Esophagus squamous epithelium (tissue), 5 donors: ENCODE results near the gene SOS1. TPM values are rescaled to one million over a fixed set of nuclear protein-coding genes. Genes with fewer than 3 reads are reported as not detected.
"Not testable (repeated sequence)": the region's sequence is repeated elsewhere in the genome, so short reads cannot be mapped to it uniquely, and the experiment has no call there.

ENCODE experiments used
- DNase-seq: peaks from one replicate; lab custom pipeline; 2025; lab: John Stamatoyannopoulos, UW
- H3K27ac ChIP-seq, 4 donors: fragments of 200-600 bp; sonication (generic); one replicate each; pipeline ENCODE4 v1.5.1; 2016 to 2019; ENCODE audit warnings: mild to moderate bottlenecking in 1 of 4
- H3K27me3 ChIP-seq, 4 donors: fragments of 200-600 bp; sonication (generic); 1 replicate in 3 of 4; 2 replicates in 1 of 4; pipeline versions ENCODE4 v1.5.1 to v1.6.0; 2017 to 2021; ENCODE audit warnings: antibody characterized with exemption in 1 of 4
- H3K36me3 ChIP-seq, 3 donors: fragments of 200-600 bp; sonication (generic); one replicate each; pipeline ENCODE4 v1.5.1; 2016 to 2019
- H3K4me1 ChIP-seq, 3 donors: fragments of 200-600 bp; sonication (generic); one replicate each; pipeline ENCODE4 v1.5.1; 2017 to 2019
- H3K4me3 ChIP-seq, 4 donors: fragments of 200-600 bp; sonication (generic); 1 replicate in 3 of 4; 2 replicates in 1 of 4; pipeline ENCODE4 v1.5.1; 2016 to 2019; ENCODE audit warnings: mild to moderate bottlenecking in 2 of 4, moderate library complexity in 1 of 4
- H3K9me3 ChIP-seq, 3 donors: fragments of 200-600 bp; sonication (generic); one replicate each; pipeline ENCODE4 v1.5.1; 2016 to 2019
- POLR2A ChIP-seq, 4 donors: fragments of 450-650 bp; IDR thresholded peaks; one replicate each; pipeline ENCODE4 v1.6.1; 2017; ENCODE audit warnings: antibody characterized with exemption in 4 of 4, mild to moderate bottlenecking in 4 of 4, moderate library complexity in 3 of 4
- WGBS, 2 donors: methylation state at CpG; one replicate each; pipeline ENCODE4 v1.1.5; 2018; 5-methylcytosine and 5-hydroxymethylcytosine counted together
- intact Hi-C: fragments of 100-400 bp; cut with DNase I; formaldehyde crosslinking; loops from one replicate; pipeline ENCODE4 v1.15.0; 2022
- total RNA-seq, 4 donors: library from RNA; depleted of rRNA; stranded (reverse); fragments of >200 nt; gene quantifications; one replicate each; pipeline ENCODE4 v1.1.0, GENCODE V29; 2016
- TF ChIP-seq, protein P1 (sequence below), 6 experiments: fragments of 450-650 bp in 4 of 6; fragments of 200-600 bp in 2 of 6; sonication (generic) in 2 of 6; IDR thresholded peaks; one replicate each; pipeline ENCODE4 v1.5.1; 2016 to 2019; ENCODE audit warnings: antibody characterized with exemption in 6 of 6, mild to moderate bottlenecking in 4 of 6, moderate library complexity in 4 of 6
- donor health status: DM: yes; HTN: yes; CAD: no.

Gene SOS1
- total RNA-seq, 4 donors from 2014 or later, result 15.1 to 48.2 (median 27.8) TPM

- no peaks in the 10 kb centered on the region for H3K9me3 ChIP-seq
Observed at GRCh38 chr2:38937548-38937947, 183.3 kb downstream of the SOS1 start.

DNA sequence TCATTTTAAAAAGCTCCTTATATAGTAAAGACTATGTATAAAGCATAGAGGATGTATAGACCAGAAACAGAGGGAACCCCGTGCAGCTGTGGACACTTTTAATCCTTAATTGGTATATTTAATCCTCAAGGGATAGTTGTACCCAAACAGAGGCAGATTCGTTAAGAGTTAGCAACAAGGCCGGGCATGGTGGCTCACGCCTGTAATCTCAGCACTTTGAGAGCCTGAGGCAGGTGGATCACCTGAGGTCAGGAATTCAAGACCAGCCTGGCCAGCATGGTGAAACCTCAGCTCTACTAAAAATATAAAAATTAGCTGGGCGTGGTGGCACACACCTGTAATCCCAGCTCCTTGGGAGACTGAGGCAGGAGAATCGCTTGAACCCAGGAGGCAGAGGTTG lies 184.3 kb downstream of the SOS1 start:
- H3K4me3 ChIP-seq, H3K27me3 ChIP-seq, DNase-seq, H3K9me3 ChIP-seq, H3K4me1 ChIP-seq, H3K36me3 ChIP-seq, H3K27ac ChIP-seq, intact Hi-C loops: not testable (repeated sequence)
- 63 to 71% methylated on average over 6 of the region's 6 CpGs for WGBS, 2 donors

More at GRCh38 chr2:38937548-38937947, 183.3 kb downstream of the SOS1 start:
- 86 to 92% methylated on average over 3 of the region's 3 CpGs for WGBS, 2 donors
- H3K36me3 ChIP-seq, result no peaks in the 10 kb centered on the region
- H3K4me1 ChIP-seq, result no peaks in the 10 kb centered on the region
- no peak for TF ChIP-seq POLR2A (IDR thresholded peaks at IDR 0.05)
- TF ChIP-seq, protein P1, sequence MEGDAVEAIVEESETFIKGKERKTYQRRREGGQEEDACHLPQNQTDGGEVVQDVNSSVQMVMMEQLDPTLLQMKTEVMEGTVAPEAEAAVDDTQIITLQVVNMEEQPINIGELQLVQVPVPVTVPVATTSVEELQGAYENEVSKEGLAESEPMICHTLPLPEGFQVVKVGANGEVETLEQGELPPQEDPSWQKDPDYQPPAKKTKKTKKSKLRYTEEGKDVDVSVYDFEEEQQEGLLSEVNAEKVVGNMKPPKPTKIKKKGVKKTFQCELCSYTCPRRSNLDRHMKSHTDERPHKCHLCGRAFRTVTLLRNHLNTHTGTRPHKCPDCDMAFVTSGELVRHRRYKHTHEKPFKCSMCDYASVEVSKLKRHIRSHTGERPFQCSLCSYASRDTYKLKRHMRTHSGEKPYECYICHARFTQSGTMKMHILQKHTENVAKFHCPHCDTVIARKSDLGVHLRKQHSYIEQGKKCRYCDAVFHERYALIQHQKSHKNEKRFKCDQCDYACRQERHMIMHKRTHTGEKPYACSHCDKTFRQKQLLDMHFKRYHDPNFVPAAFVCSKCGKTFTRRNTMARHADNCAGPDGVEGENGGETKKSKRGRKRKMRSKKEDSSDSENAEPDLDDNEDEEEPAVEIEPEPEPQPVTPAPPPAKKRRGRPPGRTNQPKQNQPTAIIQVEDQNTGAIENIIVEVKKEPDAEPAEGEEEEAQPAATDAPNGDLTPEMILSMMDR (IDR thresholded peaks at IDR 0.05), result no peak
- H3K27ac ChIP-seq, result no peak overlapping the region
- DNase-seq, result no peak
- H3K4me3 ChIP-seq, result no peak overlapping the region
- intact Hi-C loops, result no loop called here
- no peaks in the 10 kb centered on the region for H3K27me3 ChIP-seq

DNA sequence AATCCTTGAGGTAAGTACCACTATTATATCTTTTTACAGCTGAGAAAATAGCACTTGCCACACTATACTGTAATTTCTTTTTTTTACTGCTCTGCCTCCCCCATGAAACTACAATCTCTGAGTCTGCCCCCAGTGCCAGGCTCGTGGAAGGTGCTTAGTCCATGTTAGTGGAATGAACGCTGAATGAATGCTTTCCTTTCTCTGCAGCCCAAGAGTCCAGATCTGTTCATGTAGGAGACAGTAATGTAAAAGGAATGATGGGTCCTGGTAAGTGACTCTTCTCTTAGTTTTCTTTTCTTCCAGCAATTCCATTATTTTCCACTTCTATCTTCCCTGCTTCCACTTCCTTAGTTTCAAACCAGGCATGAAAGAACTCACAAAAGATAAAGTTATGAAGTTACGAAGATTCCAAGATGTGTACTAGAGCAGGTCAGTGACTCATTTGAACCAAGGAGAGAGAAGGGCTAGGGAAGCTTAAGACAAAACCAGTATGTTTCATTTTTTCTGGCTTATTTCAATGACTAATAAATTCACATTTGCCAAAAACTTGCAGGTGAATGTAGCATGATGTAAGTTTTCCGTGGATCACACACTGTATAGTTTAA lies 185.2 kb downstream of the SOS1 start:
- intact Hi-C loops, result no loop called here

DNA sequence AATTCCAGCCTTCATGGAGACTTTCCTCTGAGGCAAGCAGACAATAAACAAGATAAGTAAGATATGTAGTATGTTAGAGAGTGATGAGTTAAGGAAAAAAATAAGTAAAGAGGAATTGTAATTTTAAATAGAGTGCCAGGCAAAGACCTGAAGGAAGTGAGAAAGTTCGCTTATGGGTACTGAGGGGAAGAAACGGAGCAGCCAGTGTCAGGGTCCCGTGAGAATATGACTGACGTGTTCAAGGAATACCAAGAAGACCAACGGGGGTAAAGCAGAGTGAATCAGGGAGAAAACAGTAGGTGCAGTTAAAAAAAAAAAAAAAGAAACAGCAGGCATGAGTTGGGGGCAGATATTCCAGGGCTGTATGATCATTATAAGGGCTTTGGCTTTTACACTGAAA lies 186.1 kb downstream of the SOS1 start:
- Histone ChIP-seq H3K27ac (no peak overlapping the region), H3K9me3 (no peaks in the 10 kb centered on the region), H3K36me3 (no peaks in the 10 kb centered on the region), H3K4me3 (no peak overlapping the region), H3K4me1 (no peaks in the 10 kb centered on the region), H3K27me3 (no peaks in the 10 kb centered on the region)
- TF ChIP-seq POLR2A (IDR thresholded peaks at IDR 0.05), result no peak
- TF ChIP-seq, protein P1 (IDR thresholded peaks at IDR 0.05), result no peak
- WGBS, 2 donors, result 59 to 76% methylated on average over 5 of the region's 5 CpGs
- no peak for DNase-seq
- intact Hi-C loops, result no loop called here

More for the DNA sequence above, 185.2 kb downstream of the SOS1 start:
- Histone ChIP-seq H3K27me3 (no peaks in the 10 kb centered on the region), H3K36me3 (no peaks in the 10 kb centered on the region), H3K4me3 (no peak overlapping the region), H3K9me3 (no peaks in the 10 kb centered on the region), H3K27ac (no peak overlapping the region), H3K4me1 (no peaks in the 10 kb centered on the region)
- WGBS, 2 donors, result 52 to 64% methylated on average over 4 of the region's 4 CpGs
- TF ChIP-seq, protein P1 (IDR thresholded peaks at IDR 0.05), result no peak
- no peak for TF ChIP-seq POLR2A (IDR thresholded peaks at IDR 0.05)
- no peak for DNase-seq

DNA sequence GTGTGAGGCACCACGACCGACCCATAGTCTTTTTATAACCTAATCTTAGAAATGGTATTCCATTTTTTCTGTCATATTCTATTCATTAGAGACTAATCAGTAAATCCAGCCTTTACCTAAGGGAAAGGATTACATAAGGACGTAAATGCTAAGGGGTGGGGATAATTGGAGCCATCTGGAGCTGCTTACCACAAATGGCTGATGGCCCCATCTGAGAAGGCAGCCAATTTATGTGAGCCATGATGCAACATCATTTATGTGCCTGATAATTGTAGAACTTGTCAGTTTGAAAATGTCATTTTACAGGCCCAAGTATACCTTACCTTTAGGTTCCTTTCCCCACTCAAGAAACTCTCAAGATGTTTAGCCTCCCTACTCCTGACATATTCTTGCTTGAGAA lies 187.2 kb downstream of the SOS1 start:
- 83 to 84% methylated on average over 3 of the region's 3 CpGs for WGBS, 2 donors
- no peaks in the 10 kb centered on the region for H3K9me3 ChIP-seq
- no peak overlapping the region for H3K27ac ChIP-seq
- no peak for TF ChIP-seq POLR2A (IDR thresholded peaks at IDR 0.05)
- TF ChIP-seq, protein P1 (IDR thresholded peaks at IDR 0.05), result no peak
- H3K4me1 ChIP-seq, result no peaks in the 10 kb centered on the region
- no peak for DNase-seq
- no peaks in the 10 kb centered on the region for H3K36me3 ChIP-seq
- intact Hi-C loops, result no loop called here
- H3K4me3 ChIP-seq, result no peak overlapping the region
- no peaks in the 10 kb centered on the region for H3K27me3 ChIP-seq

GRCh38 chr2:38932586-38932985 lies 188.3 kb downstream of the SOS1 start:
- Histone ChIP-seq H3K9me3 (no peaks in the 10 kb centered on the region), H3K4me3 (no peak overlapping the region), H3K27me3 (no peaks in the 10 kb centered on the region), H3K4me1 (no peaks in the 10 kb centered on the region), H3K27ac (no peak overlapping the region), H3K36me3 (no peaks in the 10 kb centered on the region)
- TF ChIP-seq, protein P1 (IDR thresholded peaks at IDR 0.05), result no peak
- TF ChIP-seq POLR2A (IDR thresholded peaks at IDR 0.05), result no peak
- 45 to 60% methylated on average over 1 of the region's 1 CpG for WGBS, 2 donors
- intact Hi-C loops, result no loop called here
- no peak for DNase-seq
